K562 (cell line): ENCODE measurements around the gene SH3GLB2. TPM values are rescaled to one million over a fixed set of nuclear protein-coding genes. Genes with fewer than 3 reads are reported as not detected.

Source experiments
- ATAC-seq: fragments of 200-7000 bp; cut with Tn5 transposase; 3 replicates; pipeline ENCODE4 v1.9.1; 2020; ENCODE audit warnings: moderate library complexity
- BruUV-seq: library from RNA; stranded (reverse); fragments of 400-500 nt; replicated peaks from 2 replicates; lab custom pipeline; 2021; lab: Mats Ljungman, UMichigan
- CTCF ChIA-PET: fragments of 300-600 bp; formaldehyde crosslinking; extraction: SDS; loops from one replicate; lab custom pipeline; 2021; ENCODE audit warnings: low intra/inter-chr PET ratio; lab: Yijun Ruan, JAX
- POLR2A ChIA-PET: fragments of 300-600, 350-650 bp; sonication (Branson Sonifier 250); formaldehyde crosslinking; extraction: SDS; loops from one replicate; lab custom pipeline; 2021; ENCODE audit warnings: antibody characterized with exemption, inconsistent platforms; lab: Yijun Ruan, JAX
- DNase-seq, 4 experiments: peaks; one replicate each; pipeline versions ENCODE4 v3.0.0 to v3.0.0-alpha.2; 2011 to 2018; ENCODE audit warnings: low spot score in 3 of 4, mixed read lengths in 3 of 4; ENCODE audit errors: extremely low read depth in 1 of 4
- FAIRE-seq: peaks from 2 replicates; lab custom pipeline; 2011; peaks lifted over from hg19 to GRCh38; lab: Jason Lieb, UNC
- H2AFZ ChIP-seq: 2 replicates; pipeline ENCODE4 v1.6.0; 2011; ENCODE audit warnings: low read depth, low read length, control low read depth, inconsistent platforms
- H3K27ac ChIP-seq: fragments of 200-600 bp; 3 replicates; pipeline ENCODE4 v1.8.0; 2011; ENCODE audit warnings: low read depth, mild to moderate bottlenecking, control low read depth, inconsistent platforms, low read length, moderate library complexity, mixed read lengths; ENCODE audit errors: extremely low read depth
- H3K27me3 ChIP-seq, 2 experiments: fragments of 300-600 bp in 1 of 2; 2 replicates in 1 of 2; 3 replicates in 1 of 2; pipeline versions ENCODE4 v1.6.0 to v1.8.0; 2011; ENCODE audit warnings: inconsistent platforms in 2 of 2, low read length in 2 of 2, mild to moderate bottlenecking in 1 of 2, mixed read lengths in 1 of 2, moderate library complexity in 1 of 2; ENCODE audit not compliant: control insufficient read depth in 2 of 2, insufficient read depth in 2 of 2
- H3K36me3 ChIP-seq: fragments of 300-600 bp; 3 replicates; pipeline ENCODE4 v1.8.0; 2011; ENCODE audit warnings: mild to moderate bottlenecking, low read length, inconsistent platforms; ENCODE audit not compliant: control insufficient read depth, insufficient read depth
- H3K4me1 ChIP-seq, 2 experiments: fragments of 200-600 bp in 1 of 2; replicated peaks in 1 of 2; 2 replicates in 1 of 2; 3 replicates in 1 of 2; pipeline versions ENCODE4 v1.5.1 to v1.8.0; 2011; ENCODE audit warnings: inconsistent platforms in 2 of 2, low read length in 2 of 2, mild to moderate bottlenecking in 1 of 2, mixed read lengths in 1 of 2, moderate library complexity in 1 of 2; ENCODE audit not compliant: control insufficient read depth in 2 of 2, insufficient read depth in 2 of 2
- H3K4me2 ChIP-seq: 2 replicates; pipeline ENCODE4 v1.6.1; 2011; ENCODE audit warnings: low read length, control low read depth, inconsistent platforms, mixed read lengths; ENCODE audit not compliant: insufficient read depth
- H3K4me3 ChIP-seq: fragments of 200-600 bp; sonication (generic), shearing (Covaris generic); 2 replicates; pipeline ENCODE4 v1.5.1; 2016; ENCODE audit warnings: control low read depth, inconsistent platforms
- H3K79me2 ChIP-seq: fragments of 200-600 bp; 3 replicates; pipeline ENCODE4 v1.8.0; 2011; ENCODE audit warnings: low read length, inconsistent platforms; ENCODE audit not compliant: control insufficient read depth, insufficient read depth
- H3K9ac ChIP-seq, 2 experiments: 2 replicates each; pipeline versions ENCODE4 v1.6.0 to v1.6.1; 2011; ENCODE audit warnings: low read depth in 2 of 2, low read length in 2 of 2, control low read depth in 1 of 2, inconsistent platforms in 1 of 2, mild to moderate bottlenecking in 1 of 2, mixed read lengths in 1 of 2; ENCODE audit not compliant: insufficient read depth in 1 of 2
- H3K9me1 ChIP-seq: one replicate; pipeline ENCODE4 v1.6.0; 2011; ENCODE audit warnings: inconsistent platforms, mild to moderate bottlenecking, low read length, moderate library complexity; ENCODE audit not compliant: control insufficient read depth, insufficient read depth
- H3K9me3 ChIP-seq: replicated peaks from 2 replicates; pipeline ENCODE4 v1.5.1; 2011; ENCODE audit warnings: low read depth, low read length, inconsistent platforms; ENCODE audit not compliant: control insufficient read depth, insufficient read depth
- H4K20me1 ChIP-seq: replicated peaks from 2 replicates; pipeline ENCODE4 v1.6.1; 2011; ENCODE audit warnings: low read length, inconsistent platforms, mixed read lengths; ENCODE audit not compliant: control insufficient read depth, insufficient read depth
- GATAD2B ChIP-seq: fragments of 450-650 bp; IDR thresholded peaks from 2 replicates; pipeline ENCODE4 v1.6.1; 2017; ENCODE audit warnings: mild to moderate bottlenecking, borderline replicate concordance
- POLR2G ChIP-seq: fragments of 200-400 bp; formaldehyde crosslinking; IDR thresholded peaks from 2 replicates; pipeline ENCODE4 v1.6.1; 2017; ENCODE audit warnings: low read depth, mild to moderate bottlenecking, antibody characterized with exemption, low read length, moderate library complexity
- ZBED1 ChIP-seq: IDR thresholded peaks from 2 replicates; pipeline ENCODE4 v1.6.1; 2014
- ZBTB33 ChIP-seq: sonication (generic); formaldehyde crosslinking; IDR thresholded peaks from 2 replicates; pipeline ENCODE4 v1.8.1; 2023; ENCODE audit warnings: mild to moderate bottlenecking, missing genetic modification reagents
- WGBS: fragments of 100-300 bp; shearing (Covaris generic); methylation state at CpG from one replicate; pipeline ENCODE4 v1.1.6; 2016; ENCODE audit warnings: low coverage, mixed read lengths; ENCODE audit not compliant: insufficient coverage; ENCODE audit errors: missing lambda C conversion rate; 5-methylcytosine and 5-hydroxymethylcytosine counted together
- in situ Hi-C: fragments of 300-500 bp; cut with MboI; formaldehyde crosslinking; loops from 4 replicates; pipeline ENCODE4 v1.15.0; 2018; ENCODE audit warnings: inconsistent platforms, mixed read lengths
- intact Hi-C: fragments of 100-400 bp; cut with micrococcal nuclease; formaldehyde crosslinking; loops from 2 replicates; pipeline ENCODE4 v1.14.2; 2022
- polyA plus RNA-seq, 8 experiments: library from polyadenylated mRNA; depleted of rRNA in 4 of 8; stranded (reverse) in 5 of 8; unstranded in 3 of 8; fragments of >200 nt; fragmentation: Nextera tagmentation in 2 of 8; fragmentation: Illumina TruSeq in 1 of 8; extraction: Ambion mirVana in 2 of 8; extraction: Trizol in 1 of 8; gene quantifications; 2 replicates each; pipeline versions ENCODE4 v1.2.1 to v1.2.3, GENCODE V29; 2011 to 2014; ENCODE audit warnings: inconsistent platforms in 1 of 8, missing spikeins in 1 of 8
- total RNA-seq, 7 experiments: library from RNA; depleted of rRNA in 6 of 7; stranded (reverse); fragments of >200 nt in 6 of 7; fragmentation: Illumina TruSeq in 2 of 7; extraction: Trizol in 2 of 7; gene quantifications; 2 replicates each; pipeline versions ENCODE4 v1.2.1 to v1.2.3, GENCODE V29; 2011 to 2021; ENCODE audit warnings: low replicate concordance in 1 of 7

SH3GLB2 gene
- total and polyA plus RNA-seq, 9 of the 15 experiments (the other 6 are each of a cell fraction or from before 2014, with no cell fraction given) = 0.20 to 118 (median 58.8) TPM

GRCh38 chr9:129001504-129002325 is 26.4 kb downstream of the SH3GLB2 start:
- Histone ChIP-seq H2AFZ (no peak overlapping the region), H3K4me1 (peaks cover 0 to 10% of the 10 kb centered on the region in 2 experiments; a peak in 3 of 5 replicates), H3K9me3 (no peaks in the 10 kb centered on the region), H3K9ac (peak overlapping the region in 1 of 2 experiments; percentile 31; a peak in 1 of 4 replicates), H3K79me2 (no peaks in the 10 kb centered on the region), H3K27ac (no peak overlapping the region), H3K36me3 (peaks cover 87% of the 10 kb centered on the region), H4K20me1 (peaks cover 10% of the 10 kb centered on the region), H3K9me1 (no peaks in the 10 kb centered on the region), H3K4me3 (no peak overlapping the region), H3K4me2 (no peak overlapping the region), H3K27me3 (no peaks in the 10 kb centered on the region)
- in situ Hi-C loops = no loop called here
- BruUV-seq = no TSS peak
- POLR2A ChIA-PET = interaction anchor here (0.8 to 1.0 kb wide), 2 partner anchors 13 to 1777 kb away, joined by 6 read pairs; no protein-coding TSS in a partner anchor
- intact Hi-C loops = no loop called here
- ATAC-seq (no peak), DNase-seq (no peak), FAIRE-seq (no peak)
- 94% methylated on average over 10 of the region's 10 CpGs for WGBS
- CTCF ChIA-PET = no interaction called here
- TF ChIP-seq POLR2G (0 out of 2 replicates have a peak, but pooled peaks have one; percentile 45), ZBED1 (no peak)

- FAIRE-seq (no peak), DNase-seq (no peak), ATAC-seq (no peak)
- intact Hi-C loops (no loop called here), in situ Hi-C loops (no loop called here)
- no peaks in the 10 kb centered on the region for H3K9me3 ChIP-seq
- H3K79me2 ChIP-seq = no peaks in the 10 kb centered on the region
- peaks cover 86% of the 10 kb centered on the region for H3K36me3 ChIP-seq
- no TSS peak for BruUV-seq
- H4K20me1 ChIP-seq = no peaks in the 10 kb centered on the region
- no peak overlapping the region for H3K27ac ChIP-seq
- no peak overlapping the region for H2AFZ ChIP-seq
- no peaks in the 10 kb centered on the region for H3K27me3 ChIP-seq
- no peak overlapping the region for H3K4me2 ChIP-seq
- POLR2A ChIA-PET = no interaction called here
- H3K9me1 ChIP-seq = no peaks in the 10 kb centered on the region
- peak; percentile 26; the same call in 1 of the 2 replicates for TF ChIP-seq ZBTB33 (CRISPR knock-in tag)
- TF ChIP-seq GATAD2B = no peak
- H3K4me3 ChIP-seq = no peak overlapping the region
- 0 out of 4 replicates have a peak overlapping the region, but pooled peaks of 1 of the 2 experiments have one; percentile 6 for H3K9ac ChIP-seq
- H3K4me1 ChIP-seq = no peaks in the 10 kb centered on the region
- CTCF ChIA-PET = no interaction called here
- 88% methylated on average over 13 of the region's 13 CpGs for WGBS
These were observed 28.4 kb downstream of the SH3GLB2 start for GRCh38 chr9:128999581-129000206.
